Stimulated activated CD8-positive, alpha-beta memory T cell treated with anti-CD3 and anti-CD28 coated beads, Interleukin-7, amount 100 ng/mL, for 1 hour (primary cell): ENCODE data around the gene DACT3.

Source experiments
- DNase-seq, 2 donors: peaks; one replicate each; pipeline ENCODE4 v3.0.0-alpha.2; 2020; ENCODE audit warnings: low read depth in 2 of 2

Gene DACT3

GRCh38 chr19:46665072-46665471 is 4.1 kb upstream of the DACT3 start:
- no peak for DNase-seq

- peak; percentile 32 to 51 for DNase-seq
Measured at GRCh38 chr19:46661735-46662592, 982 bp upstream of the DACT3 start.

GRCh38 chr19:46660551-46661019 is 397 bp downstream of the DACT3 start:
- DNase-seq, result no peak

- no peak for DNase-seq
Measured at GRCh38 chr19:46660008-46660517, 919 bp downstream of the DACT3 start.

- no peak for DNase-seq
Measured at GRCh38 chr19:46659151-46660007, 1.6 kb downstream of the DACT3 start.

- no peak for DNase-seq
Measured at GRCh38 chr19:46656541-46656940, 4.4 kb downstream of the DACT3 start.

- no peak for DNase-seq
Measured at GRCh38 chr19:46654621-46655152, 6.3 kb downstream of the DACT3 start.

- DNase-seq, result no peak
Measured at GRCh38 chr19:46650445-46650844, 10.5 kb downstream of the DACT3 start.

GRCh38 chr19:46648961-46649960 is 11.7 kb downstream of the DACT3 start:
- DNase-seq, result no peak

- DNase-seq, result no peak
Measured at GRCh38 chr19:46648060-46648960, 12.7 kb downstream of the DACT3 start.

GRCh38 chr19:46646402-46646801 is 14.6 kb downstream of the DACT3 start:
- DNase-seq, result no peak

GRCh38 chr19:46644720-46645119 is 16.3 kb downstream of the DACT3 start:
- DNase-seq, result no peak

- no peak for DNase-seq
Measured at GRCh38 chr19:46640656-46641055, 20.3 kb downstream of the DACT3 start.

GRCh38 chr19:46639358-46640182 is 21.4 kb downstream of the DACT3 start:
- DNase-seq, result no peak

- DNase-seq, result no peak
Measured at GRCh38 chr19:46637224-46637623, 23.8 kb downstream of the DACT3 start.

- no peak for DNase-seq
Measured at GRCh38 chr19:46635920-46636761, 24.8 kb downstream of the DACT3 start, which contains the start of gene GNG8. GNG8 (minus strand) TSS chr19:46636202; CDS start chr19:46634682, 1,520 bp downstream.

GRCh38 chr19:46634656-46635218 is 26.2 kb downstream of the DACT3 start:
- no peak for DNase-seq
